Measurements from ENCODE around the gene CZIB.

DNA sequence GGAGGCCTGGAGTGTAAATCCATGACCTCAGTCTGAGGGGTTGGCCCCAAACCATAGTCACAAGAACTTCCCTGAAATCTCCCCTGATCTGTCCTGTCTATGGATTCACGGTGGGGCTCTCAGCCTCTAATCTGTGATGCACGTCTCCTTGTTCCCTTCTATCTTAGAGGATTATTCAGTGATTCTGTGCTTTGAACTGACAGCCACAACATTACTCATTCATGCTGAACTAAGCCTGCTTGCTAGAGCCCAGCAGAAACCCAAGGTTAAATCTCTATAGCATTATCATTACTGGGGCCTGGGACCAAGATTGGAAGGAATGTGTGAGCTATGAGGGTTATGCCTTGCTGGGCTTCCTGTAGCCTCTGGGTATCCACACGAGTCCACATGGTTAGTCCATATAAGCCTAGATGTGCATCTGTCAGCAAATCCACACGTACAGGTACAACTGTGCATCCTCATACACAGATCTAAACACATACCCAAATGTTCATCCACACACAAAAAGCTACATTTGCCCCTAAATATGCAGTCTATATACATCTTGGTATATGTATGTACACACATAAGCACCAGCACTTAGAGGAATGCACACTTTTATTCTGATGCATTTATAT, 40.3 kb upstream of the CZIB start:
- no peak for TF ChIP-seq CTCF (IDR thresholded peaks at IDR 0.05; ENCODE audit: low read length)
- no peak for TF ChIP-seq EZH2 (IDR thresholded peaks at IDR 0.05; ENCODE audit: borderline replicate concordance, low read length)

Measured in OCI-LY1 (cell line).